GM18867 (cell line): Measurements from ENCODE around the gene RNF214.

Experiments used
- ATAC-seq: cut with Tn5 transposase; IDR thresholded peaks from one replicate; pipeline ENCODE4 v1.9.1; 2021; ENCODE audit warnings: mild to moderate bottlenecking, moderate library complexity; ENCODE audit not compliant: unreplicated experiment

RNF214 gene

DNA sequence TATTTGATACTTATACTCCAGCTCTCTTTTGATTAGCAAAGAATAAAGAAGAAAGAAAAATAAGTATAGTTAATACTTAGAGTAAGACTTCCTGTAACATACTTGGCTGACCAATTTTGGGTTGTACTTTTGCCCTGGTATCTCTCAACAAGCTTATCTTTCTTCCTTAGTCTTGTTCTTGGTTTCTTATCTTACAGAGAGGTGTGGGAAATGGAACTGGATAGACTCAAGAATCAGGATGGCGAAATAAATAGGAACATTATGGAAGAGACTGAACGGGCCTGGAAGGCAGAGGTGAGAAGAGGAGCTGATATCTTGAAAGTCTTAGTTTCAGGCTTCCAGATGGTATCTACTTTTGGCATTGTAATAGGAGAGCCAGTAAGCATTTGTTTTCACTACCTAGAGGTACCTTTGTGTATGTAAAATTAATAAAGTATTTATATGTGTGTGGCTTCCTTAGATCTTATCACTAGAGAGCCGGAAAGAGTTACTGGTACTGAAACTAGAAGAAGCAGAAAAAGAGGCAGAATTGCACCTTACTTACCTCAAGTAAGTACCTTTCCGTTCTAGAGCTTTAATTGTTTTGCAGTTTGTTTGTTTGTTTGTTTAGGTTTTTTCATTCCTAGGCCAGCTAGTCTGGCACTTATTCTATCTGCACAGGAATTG is 47.4 kb downstream of the RNF214 start:
- no peak for ATAC-seq

DNA sequence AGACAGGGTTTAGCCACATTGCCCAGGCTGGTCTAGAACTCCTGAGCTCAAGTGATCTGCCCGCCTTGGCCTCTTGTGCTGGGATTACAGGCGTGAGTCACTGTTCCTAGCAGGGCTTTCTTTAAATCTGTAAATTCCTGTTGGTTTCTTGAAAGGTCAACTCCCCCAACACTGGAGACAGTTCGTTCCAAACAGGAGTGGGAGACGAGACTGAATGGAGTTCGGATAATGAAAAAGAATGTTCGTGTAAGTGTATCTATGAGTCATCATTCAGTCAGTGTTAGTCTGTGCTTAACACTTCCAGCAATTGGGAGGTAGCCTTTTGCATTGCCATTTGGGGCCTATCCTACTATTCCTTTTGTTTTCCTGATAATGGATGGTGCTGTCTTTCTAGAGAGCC is 48.7 kb downstream of the RNF214 start:
- ATAC-seq = no peak

DNA sequence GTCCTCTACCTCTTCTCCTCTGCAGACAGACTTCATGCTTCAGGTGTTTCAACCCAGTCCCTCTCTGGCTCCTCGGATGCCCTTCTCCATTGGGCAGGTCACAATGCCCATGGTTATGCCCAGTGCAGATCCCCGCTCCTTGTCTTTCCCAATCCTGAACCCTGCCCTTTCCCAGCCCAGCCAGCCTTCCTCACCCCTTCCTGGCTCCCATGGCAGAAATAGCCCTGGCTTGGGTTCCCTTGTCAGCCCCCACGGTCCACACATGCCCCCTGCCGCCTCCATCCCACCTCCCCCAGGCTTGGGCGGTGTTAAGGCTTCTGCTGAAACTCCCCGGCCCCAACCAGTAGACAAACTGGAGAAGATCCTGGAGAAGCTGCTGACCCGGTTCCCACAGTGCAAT is 49.4 kb downstream of the RNF214 start:
- ATAC-seq = no peak

DNA sequence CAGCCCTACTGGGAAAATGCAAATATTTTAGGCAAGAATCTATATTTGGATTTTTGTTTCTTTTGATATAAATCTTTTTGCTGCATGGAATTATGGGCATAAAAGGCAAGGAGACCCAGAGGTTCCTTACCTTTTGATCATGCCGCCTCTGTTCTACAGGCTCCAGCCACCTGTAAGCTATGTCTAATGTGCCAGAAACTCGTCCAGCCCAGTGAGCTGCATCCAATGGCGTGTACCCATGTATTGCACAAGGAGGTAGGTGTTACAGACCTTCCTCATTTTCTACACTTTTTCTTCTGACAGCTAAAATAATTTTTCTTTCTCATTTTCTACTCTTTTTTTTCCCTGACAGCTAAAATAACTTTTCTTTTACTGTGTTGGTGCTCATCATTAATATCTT is 50.5 kb downstream of the RNF214 start:
- no peak for ATAC-seq

DNA sequence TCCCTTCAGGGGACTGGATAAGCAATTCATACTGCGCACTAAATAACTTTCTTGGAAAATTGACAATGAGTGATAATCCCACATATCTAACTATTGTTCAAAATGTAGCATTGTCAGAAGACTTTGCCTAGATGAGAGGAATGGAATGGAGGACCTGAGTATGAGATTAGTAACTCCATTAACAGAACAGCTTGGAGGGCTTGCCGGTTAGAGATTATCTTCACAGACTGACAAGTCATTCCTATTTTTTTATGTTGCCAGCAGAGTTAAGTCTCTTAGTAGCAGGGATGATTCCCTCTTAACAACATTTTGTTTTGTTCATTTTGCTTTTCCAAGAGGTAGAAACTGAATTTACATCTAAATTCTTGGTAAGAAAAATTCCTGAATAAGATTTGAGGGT is 51.6 kb downstream of the RNF214 start:
- no peak for ATAC-seq

DNA sequence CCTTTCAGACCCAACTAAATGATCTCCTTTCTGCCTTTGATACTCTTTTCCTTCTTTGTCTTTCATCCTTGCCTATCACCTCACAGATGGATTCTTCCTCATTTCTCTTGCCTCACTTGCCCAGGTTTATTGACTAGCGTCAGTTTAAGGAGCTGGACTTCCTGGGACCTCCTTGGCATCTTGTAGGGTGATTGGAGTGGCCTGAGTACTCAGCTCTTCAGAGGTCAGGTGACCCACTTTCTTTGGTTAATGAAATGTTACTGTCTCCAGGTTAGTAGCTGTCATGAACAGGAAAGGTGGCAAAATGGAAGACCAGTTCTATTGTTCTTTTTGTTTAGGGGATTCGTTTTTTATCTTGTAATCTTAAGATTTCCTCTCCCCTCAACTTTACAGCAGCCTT is 54.1 kb downstream of the RNF214 start:
- ATAC-seq = no peak

DNA sequence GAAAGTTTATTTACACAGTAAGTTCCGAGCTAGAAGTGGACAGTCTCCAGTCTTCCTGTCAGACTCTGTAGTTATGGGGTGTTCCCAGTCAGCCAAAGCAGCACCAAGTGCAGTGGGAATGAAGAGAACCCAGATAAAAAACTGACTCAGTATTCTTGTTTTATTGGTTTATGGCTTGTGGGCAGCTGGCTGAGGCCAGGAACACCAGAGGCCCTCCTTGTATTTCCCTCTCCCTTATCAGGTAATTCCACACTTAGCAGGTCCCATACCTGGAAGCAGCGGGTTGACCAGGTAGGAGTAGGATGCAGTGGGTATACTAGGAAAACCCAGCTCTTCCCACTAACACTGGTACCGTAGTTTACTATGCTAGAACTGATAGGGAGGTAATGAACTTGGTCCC is 55.2 kb downstream of the RNF214 start:
- no peak for ATAC-seq

DNA sequence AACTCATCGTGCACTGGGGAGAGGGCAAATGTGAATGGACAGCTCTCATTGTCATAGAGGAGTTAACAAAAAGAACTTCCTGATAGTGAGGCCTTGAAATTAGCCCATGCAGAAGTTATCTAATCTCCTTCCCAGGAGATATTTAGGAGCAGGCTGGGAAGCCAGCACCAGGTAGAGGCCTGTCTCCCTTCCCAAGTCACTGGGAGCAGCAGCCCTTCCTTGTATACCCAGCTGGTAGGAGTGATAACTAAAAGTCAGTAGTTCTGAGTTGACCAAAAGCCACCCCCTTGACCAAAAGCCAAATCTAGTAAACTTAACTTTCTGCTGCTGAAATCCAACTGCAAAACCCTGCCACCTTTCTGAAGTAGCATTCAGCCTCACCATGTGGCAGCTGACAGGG is 57.3 kb downstream of the RNF214 start:
- ATAC-seq = no peak

DNA sequence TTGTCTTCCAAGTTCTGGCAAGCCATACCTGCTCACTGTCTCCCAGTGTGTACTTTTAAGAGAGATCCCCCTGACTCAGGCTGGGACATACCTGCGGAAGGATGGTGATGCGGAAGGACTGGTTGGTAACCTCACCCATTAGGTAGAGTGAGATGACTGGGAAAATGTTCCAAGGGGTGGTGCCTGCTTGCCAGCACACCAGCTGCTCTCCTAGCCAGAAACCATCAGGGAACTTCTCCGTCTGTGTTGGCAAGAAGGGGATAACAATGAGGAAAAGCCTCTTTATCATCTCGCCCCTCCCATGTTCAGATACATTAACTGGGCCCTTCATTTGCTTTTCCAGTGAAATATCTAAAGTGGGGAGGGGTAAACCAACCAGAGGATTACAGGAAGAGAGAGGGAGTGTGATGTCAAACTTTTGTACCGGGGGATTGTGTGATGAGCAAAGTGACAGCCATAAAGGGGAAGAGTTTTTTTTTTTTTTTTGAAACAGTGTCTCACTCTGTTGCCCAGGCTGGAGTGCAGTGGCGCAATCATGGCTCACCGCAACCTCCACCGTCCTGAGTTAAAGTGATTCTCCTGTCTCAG is 58.4 kb downstream of the RNF214 start, which contains the start of gene BACE1-AS:
BACE1-AS (plus strand) TSS at position 538 of the 588 bp plus-strand sequence.
- no peak for ATAC-seq

DNA sequence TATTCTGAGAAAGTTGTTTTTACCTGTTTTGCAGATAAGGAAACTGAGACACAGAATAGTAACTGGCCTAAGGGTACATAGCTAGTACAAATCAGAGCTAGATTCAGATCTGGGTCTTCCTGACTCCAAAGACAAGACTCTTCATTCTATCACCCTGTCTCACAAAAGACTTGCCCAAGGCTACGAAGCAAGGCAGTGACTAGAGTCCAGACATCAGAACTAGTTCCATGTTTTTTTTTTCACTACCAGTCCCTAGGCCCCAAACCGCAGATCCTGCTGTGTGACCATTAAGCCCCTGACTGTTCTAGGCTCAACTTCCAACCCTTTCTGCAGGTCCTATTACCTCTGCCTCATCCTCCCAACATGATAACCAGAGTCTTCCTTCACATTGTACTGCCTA is 60.1 kb downstream of the RNF214 start:
- no peak for ATAC-seq

DNA sequence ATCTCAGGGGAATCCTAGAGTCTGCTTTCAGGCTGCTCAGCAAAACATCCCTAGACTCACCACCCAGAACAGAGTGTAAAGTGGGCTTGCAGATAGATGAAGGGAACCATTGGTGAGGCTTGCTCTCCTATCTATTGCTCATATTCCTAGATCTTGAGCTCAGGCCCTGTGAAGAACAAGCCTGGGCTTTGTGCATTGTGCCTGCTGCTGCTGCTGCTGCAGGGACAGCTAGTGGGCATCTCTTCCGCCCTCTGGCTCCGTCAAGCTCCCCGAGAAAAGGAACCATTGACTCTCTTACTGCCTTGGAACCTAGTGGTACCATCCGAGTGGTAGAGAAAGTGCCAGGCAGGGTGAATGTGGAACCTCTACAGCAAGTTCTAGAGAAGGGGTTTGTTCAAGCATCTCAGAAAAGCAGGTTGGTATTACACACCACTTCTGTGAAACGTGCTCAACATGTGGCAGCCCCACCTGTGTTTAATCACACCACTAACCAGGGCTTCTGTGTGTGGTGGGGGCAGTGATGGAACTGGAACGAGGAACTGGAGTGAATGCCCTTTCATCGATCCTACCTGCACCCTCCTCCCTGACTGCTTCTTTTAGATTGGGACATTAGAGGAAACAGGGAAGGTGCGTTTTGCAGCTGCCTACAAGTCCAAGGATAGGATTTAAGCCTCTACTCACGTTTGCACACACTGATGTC is 63.1 kb downstream of the RNF214 start:
- ATAC-seq = no peak

DNA sequence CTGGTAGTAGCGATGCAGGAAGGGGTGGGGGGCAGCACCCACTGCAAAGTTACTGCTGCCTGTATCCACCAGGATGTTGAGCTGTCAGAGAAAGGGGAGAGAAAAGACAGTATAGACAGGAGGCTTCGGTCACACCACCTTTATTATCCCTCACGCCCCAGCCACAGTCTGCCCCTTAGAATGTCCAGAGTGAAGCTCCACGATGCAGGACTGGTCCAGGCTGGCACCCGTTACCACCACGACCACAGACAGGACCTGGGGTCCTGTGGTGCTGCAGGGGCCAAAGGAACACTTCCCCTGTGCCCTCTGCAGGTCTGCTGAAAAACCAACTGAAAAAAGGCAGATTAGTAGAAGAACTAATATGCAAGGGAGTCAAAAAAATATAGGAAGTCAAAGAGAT is 64.4 kb downstream of the RNF214 start:
- no peak for ATAC-seq

DNA sequence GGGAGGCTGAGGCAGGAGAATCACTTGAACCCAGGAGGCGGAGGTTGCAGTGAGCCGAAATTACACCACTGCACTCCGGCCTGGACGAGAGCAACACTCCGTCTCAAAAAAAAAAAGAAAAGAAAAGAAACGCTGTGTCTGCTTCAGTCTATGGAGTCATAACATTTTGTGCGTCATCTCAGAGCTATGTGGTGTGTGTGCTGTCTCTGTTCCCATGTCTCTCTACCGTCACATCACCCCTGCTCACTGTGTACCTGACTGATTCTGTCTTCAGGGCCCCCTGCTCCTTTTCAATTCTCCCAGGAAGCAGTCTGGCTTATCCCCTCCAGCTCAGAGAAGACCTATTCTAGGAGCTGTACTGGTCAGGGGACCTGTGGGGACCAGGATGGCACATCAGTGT is 65.7 kb downstream of the RNF214 start:
- ATAC-seq = no peak

DNA sequence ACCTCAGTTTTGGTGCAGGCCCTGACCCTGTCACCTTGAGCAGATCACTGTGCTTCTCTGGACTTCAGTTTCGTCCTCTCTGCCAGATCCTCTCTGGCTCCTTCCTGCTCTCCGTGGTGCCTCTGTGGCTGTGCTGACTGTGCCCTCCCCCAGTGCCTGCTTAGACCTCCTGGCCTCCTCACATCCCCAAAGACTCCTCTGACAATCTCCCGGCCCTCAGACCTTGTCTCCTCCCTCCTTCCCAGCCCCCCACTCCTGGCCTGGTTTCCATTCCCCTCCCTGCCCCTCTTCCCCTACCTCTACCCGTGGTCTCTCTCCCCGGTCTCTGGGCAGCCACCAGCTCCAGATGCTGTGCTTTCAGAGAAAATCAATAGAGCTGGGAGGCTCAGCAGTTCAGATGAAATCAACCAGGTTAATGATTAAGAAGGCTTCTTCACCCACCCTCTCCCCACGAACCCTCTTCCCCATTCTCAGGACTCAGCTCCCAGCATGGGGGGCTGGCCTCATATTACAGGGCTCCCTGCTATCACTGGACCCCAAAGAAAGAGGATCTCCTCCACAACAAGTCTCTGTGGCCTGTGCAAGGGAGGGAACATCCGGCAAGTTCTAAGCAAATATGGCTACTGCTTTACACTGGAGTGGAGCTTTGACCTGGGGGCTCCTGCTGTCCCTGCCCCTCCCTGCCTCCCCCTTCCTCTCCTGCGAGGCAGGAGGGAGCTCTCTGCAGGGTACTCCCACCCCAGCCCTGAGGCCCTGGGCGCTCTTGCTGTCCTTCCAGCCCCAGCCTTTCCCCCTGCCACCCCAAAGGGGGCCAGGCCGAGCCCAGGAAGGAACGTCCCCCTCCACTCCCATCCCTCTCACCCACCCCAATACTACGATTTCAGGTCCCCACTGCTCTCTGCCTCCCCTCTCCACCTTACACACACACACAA is 67.1 kb downstream of the RNF214 start:
- ATAC-seq = no peak

DNA sequence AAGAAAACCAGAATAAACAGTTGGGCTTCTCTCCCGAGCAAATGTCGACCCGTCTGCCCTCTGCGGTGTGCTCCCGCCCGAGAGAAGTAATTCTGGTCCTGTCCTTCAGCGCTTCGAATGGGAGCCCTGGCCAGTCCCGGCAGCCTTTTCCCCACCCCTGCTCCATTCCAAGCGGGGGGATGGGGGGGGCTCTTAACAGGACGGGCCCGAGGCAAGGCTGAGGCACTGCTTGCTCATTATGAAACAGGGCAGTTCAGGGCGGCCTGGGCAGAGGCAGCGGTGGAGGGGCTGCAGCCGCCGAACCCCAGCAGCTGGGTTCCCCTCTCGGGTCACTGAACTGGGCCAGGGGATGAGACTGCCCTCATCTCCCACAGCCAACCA is 67.8 kb downstream of the RNF214 start:
- ATAC-seq = no peak

DNA sequence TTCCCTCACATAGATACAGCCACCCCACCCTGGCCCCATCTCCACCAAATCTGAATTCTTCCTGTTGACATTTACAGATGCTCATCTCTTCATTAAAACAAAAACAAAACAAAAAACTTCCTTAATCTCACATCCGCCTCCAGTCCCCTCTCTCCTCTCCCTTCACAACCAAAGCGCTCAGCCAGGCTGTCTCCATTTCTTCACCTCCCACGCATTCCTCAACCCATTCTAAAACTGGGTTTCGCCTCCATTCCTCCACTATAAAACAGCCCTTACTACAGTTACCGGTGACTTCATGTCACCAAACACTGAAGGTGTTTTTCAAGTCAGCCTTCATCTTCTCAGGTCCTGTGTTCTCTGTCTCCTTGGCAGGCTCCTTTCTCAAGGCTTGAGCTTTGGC is 68.3 kb downstream of the RNF214 start:
- ATAC-seq = no peak

DNA sequence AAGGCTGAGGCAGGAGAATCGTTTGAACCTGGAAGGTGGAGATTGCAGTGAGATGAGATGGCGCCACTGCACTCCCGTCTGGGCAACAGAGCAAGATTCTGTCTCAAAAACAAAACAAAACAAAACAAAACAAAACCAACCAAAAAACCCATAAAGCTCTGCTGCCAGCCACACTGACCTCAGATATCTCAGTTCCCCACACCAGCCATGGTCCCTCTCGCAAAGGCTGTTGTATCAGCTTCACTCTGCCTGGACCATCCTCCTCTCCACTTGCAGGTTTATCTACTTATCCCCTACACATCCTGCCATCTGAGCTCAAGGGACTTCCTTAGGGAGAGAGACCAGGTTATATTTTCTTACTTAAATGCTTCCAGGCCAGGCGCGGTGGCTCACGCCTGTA is 69.8 kb downstream of the RNF214 start:
- no peak for ATAC-seq

DNA sequence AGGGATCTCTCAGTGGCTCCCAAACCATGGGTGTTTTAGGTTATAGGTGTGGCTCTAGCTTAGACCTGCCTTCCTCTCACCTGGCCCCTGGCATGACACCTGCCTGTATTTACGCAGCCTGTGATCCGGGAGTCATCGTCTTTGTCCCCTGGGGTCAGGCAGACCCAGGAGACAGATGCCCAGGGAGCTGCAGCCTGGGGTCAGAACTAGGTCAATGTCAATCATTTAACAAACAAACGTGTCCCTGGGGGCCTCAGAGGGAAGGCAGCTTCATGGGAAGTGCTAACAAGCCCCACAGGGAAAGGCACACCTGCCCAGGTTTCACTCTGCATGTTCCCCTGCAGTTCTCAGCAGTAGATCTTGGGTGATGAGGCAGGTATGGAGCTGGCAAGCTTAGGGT is 70.6 kb downstream of the RNF214 start:
- no peak for ATAC-seq

DNA sequence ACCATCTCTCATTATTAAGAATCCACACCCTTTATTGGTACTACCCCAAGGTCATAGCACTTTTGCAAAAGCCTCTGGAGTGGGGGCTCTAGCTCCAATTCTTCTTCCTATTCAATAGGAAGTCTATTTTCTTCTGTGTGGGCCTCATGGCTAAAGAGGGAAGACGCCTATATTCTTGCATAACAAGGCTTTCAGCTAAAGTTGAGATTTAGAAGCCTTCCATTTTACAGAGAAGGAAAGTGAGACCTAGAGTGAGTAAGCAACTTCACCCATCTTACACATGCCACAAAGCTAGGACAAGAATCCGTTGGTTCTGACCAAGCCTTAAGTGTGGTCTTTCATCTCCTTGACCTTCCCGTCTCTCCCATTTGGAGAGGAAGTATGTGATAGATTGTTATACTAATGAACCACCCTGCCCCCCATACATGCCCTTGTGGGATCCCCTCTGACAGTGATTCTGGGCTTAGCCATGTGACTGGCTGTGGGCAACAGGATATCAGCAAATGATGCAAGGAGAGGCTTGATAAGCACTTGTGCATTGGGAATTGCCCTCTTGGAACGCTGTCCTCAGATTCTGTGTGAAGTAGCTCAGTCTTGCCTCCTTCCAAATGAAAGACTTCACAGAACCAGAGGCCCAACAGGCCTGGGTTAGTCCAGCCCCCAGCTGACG is 71.3 kb downstream of the RNF214 start:
- no peak for ATAC-seq

DNA sequence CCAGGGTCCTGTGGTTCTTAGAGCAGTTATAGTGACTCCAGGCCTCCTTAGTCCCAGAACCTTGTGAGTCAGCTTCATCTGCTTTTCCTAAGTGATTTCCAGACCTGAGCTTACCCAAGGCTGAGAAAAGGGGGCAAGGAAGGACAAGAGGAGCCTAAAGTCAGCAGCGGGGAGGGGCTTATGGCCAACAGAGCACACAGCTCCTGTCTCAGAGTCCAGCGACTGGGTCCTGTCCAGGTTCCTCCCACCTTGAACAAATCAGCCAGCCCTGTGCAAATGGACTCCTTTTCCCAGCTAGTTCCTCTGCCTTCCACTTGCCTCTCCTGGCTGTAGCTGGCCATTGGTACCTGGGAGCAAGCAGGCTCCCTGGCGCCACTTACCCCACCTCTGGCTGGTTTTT is 72.7 kb downstream of the RNF214 start:
- no peak for ATAC-seq

DNA sequence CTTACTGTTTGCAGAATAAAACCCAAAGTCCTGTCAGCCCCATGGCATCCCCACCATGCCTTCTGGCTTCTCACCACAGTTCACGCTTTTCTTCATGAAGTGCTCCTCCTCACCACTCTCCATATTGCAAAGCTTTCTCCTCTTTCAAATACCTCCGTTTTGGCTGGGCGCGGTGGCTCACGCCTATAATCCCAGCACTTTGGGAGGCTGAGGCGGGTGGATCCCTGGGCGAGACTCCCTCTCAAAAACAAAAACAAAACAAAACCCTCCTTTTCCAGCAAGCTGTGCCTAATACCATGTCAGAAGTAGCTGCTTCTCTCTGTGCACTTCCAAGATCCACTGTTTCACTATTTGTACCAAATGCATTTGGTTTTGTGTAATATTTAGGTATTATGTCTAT is 76.8 kb downstream of the RNF214 start:
- no peak for ATAC-seq
